Activated CD8-positive, alpha-beta memory T cell treated with anti-CD3 and anti-CD28 coated beads, Interleukin-2, amount 10 ng/mL, durations not matched to agents 7 days and 5 days (primary cell): ENCODE measurements around the gene LOXL4. TPM values are rescaled to one million over a fixed set of nuclear protein-coding genes. Genes with fewer than 3 reads are reported as not detected.

Source experiments
- ATAC-seq: fragments of 150-1000 bp; cut with Tn5 transposase; one replicate; pipeline ENCODE4 v1.10.0; 2021; ENCODE audit warnings: moderate library complexity
- CTCF ChIA-PET: fragments of 350-600 bp; sonication (Branson Sonifier 250); formaldehyde crosslinking; loops from one replicate; lab custom pipeline; 2021; ENCODE audit warnings: antibody characterized with exemption; lab: Charles Lee
- DNase-seq: peaks from one replicate; pipeline ENCODE4 v3.0.0-alpha.2; 2020
- H3K27ac Mint-ChIP-seq: one replicate; pipeline ENCODE4 v1.8.0; 2021; ENCODE audit warnings: mild to moderate bottlenecking, mixed read lengths
- H3K27me3 Mint-ChIP-seq: one replicate; pipeline ENCODE4 v1.8.0; 2021; ENCODE audit warnings: mixed read lengths
- H3K36me3 Mint-ChIP-seq: one replicate; pipeline ENCODE4 v1.8.0; 2021; ENCODE audit warnings: mild to moderate bottlenecking, mixed read lengths
- H3K4me1 Mint-ChIP-seq: one replicate; pipeline ENCODE4 v1.8.0; 2021; ENCODE audit warnings: mixed read lengths
- H3K4me3 Mint-ChIP-seq: one replicate; pipeline ENCODE4 v1.8.0; 2021; ENCODE audit warnings: mild to moderate bottlenecking, moderate library complexity, mixed read lengths
- H3K9me3 Mint-ChIP-seq: one replicate; pipeline ENCODE4 v1.8.0; 2022; ENCODE audit warnings: low read depth, mixed read lengths
- total RNA-seq, 2 experiments: library from RNA; stranded (reverse); gene quantifications; one replicate each; pipeline ENCODE4 v1.2.3, GENCODE V29; 2021

The LOXL4 gene
- not detected for total RNA-seq

DNA sequence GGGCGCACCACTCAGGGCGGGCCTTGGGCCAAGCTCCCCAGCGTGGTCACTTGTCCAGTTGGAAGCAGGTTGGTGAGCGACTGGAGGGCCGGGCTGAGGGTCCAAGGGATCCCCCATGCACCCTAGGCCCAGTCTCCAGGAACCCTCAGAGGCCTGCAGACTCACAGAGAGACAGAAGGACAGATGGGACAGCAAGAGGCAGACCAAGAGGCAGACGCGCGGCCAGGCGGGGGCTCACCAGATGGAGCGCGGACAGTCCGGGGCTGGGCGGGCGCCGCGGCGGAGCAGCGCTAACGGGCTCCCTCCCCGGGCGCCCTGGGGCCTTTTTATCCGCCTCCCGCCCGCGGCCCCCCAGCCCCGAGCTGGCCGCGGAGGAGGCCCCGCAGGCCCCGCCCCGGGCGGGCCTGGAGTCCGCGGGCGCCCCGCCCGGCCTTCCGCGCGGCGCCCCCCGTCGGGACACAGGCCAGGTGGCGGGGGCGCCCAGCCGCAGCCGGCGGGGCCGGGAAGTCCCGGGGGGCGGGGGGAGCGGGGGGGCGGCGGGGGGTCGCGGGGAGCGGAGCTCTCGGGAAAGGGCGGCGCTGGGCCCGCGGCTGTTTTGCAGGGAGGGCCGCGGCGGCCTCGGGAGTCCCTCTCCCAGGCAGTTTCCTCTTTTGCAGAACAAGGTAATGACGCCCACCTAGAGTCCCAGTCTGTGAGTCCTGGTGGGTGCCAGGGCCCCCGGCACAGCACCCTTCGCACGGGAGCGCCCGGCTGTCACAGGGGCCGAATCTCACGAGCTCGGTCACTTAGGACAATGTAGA, at the start of gene LOXL4:
Gene LOXL4, minus strand, starts transcription at position 301 of the 800 bp plus-strand sequence. CDS start 5,175 bp downstream, outside the sequence.
- no peaks in the 10 kb centered on the region for H3K4me1 Mint-ChIP-seq
- peak; percentile 63 for ATAC-seq
- DNase-seq, result no peak
- H3K4me3 Mint-ChIP-seq, result peak within 1 kb of the TSS; percentile 19
- H3K27ac Mint-ChIP-seq, result no peak within 1 kb of the TSS
- no peaks in the 10 kb centered on the region for H3K9me3 Mint-ChIP-seq
- no peaks in the 10 kb centered on the region for H3K36me3 Mint-ChIP-seq
- peaks cover 39% of the 10 kb centered on the region for H3K27me3 Mint-ChIP-seq
- CTCF ChIA-PET, result interaction anchor here (0.6 kb wide), 1 partner anchor 510 kb away, joined by 3 read pairs; no protein-coding TSS in a partner anchor

DNA sequence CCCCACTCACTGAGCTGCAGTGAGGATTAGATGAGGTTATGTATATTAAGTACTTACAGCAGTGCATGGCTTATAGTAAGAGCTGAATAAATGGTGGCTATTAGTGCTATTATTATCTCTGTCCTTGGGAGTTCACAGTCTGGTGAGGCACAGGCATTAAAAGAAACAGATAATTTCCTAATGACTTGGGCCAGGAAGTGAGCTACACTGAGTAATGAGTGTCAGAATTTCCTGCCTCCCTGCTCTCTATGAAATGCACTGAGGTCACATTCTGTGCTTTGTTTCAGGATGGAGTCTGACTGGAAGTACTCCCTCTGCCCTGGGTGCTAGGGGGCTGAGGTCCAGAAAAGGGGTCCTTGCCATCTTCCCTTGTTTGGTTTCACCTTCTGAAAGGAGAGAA, 48.7 kb upstream of the LOXL4 start:
- Mint-ChIP-seq H3K4me3 (no peak overlapping the region), H3K4me1 (peaks cover 3% of the 10 kb centered on the region), H3K27ac (no peak overlapping the region), H3K27me3 (peaks cover 21% of the 10 kb centered on the region), H3K36me3 (no peaks in the 10 kb centered on the region), H3K9me3 (no peaks in the 10 kb centered on the region)
- ATAC-seq (no peak), DNase-seq (no peak)
- CTCF ChIA-PET, result no interaction called here

DNA sequence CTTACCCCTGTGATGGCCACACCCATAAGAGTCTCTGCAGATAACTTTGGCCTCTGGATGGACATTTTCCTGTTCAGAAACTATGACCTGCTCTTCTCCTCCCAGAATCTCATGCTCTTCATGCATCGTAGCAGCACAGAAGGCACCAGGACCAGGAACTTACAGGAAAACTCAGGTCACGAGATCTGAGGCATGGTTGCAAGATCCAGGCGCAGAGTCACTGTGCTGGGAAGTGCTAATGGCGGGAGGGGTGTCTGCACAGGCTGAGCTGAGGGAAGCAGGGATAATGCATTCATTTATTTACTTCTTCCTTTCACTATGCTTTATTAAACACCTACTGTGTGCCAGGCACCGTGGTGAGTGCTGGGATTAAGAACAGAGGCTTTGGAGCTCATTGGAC, 48.2 kb upstream of the LOXL4 start:
- Mint-ChIP-seq H3K27me3 (peaks cover 24% of the 10 kb centered on the region), H3K4me1 (no peaks in the 10 kb centered on the region), H3K4me3 (no peak overlapping the region), H3K9me3 (no peaks in the 10 kb centered on the region), H3K36me3 (no peaks in the 10 kb centered on the region), H3K27ac (no peak overlapping the region)
- CTCF ChIA-PET, result no interaction called here
- no peak for ATAC-seq
- no peak for DNase-seq

DNA sequence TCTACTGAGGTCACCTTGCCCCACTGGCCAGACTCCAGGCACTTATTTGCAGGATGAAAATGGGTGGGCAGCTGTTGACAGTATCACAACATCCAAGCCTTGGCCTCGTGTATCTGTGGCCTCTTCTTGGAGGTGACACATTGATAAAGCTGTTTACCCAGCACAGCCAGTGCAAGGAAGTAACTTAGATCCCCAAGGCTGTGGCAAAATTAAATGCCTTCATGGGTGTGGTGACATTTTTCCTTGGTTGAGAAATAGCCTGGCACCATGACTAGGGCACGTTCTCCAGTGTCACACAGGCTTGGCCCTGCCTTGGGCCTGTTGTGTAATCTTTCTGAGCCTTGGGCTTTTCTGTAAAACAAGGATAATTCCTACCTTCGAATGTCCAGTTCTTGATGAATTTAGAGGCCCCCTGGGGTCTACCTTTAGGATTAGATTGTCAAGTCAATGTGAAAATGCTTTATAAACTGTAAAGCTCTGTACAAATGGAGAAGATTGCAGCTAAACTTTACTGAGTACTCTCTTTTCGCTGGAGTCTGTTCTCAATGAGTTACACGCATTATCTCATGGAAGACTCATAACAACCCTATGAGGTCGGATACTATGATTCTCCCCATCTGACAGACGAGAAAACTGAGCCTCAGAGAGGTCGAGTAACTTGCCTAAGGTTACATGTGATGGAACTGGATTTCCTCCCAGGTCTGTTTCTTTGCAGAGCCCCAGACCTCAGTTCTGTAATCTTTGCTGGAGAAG, 46.7 kb upstream of the LOXL4 start:
- H3K4me3 Mint-ChIP-seq, result no peak overlapping the region
- no peak for DNase-seq
- H3K27me3 Mint-ChIP-seq, result peaks cover 33% of the 10 kb centered on the region
- no peaks in the 10 kb centered on the region for H3K36me3 Mint-ChIP-seq
- CTCF ChIA-PET, result no interaction called here
- no peak overlapping the region for H3K27ac Mint-ChIP-seq
- H3K4me1 Mint-ChIP-seq, result no peaks in the 10 kb centered on the region
- ATAC-seq, result no peak
- H3K9me3 Mint-ChIP-seq, result no peaks in the 10 kb centered on the region

DNA sequence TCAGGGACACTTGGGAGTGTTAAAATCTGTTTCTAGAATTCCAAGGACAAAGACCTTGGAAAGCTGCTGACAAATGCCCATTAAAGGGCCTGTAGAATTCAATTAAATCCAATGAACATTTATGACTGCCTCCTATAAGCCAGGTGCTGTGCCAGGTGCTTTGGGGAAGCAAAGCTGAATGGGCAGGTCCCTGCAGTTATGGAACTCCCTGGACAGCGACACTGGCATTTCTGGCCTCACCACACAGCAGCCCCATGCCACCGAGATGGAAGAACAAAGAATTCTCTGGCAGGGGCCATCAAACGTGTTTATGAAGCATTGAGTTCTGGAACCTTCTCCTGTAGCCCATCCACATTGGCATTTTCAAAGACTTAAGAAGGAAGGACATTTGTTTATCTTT, 45.6 kb upstream of the LOXL4 start:
- Mint-ChIP-seq H3K27ac (no peak overlapping the region), H3K27me3 (peaks cover 39% of the 10 kb centered on the region), H3K4me1 (no peaks in the 10 kb centered on the region), H3K36me3 (no peaks in the 10 kb centered on the region), H3K4me3 (no peak overlapping the region), H3K9me3 (no peaks in the 10 kb centered on the region)
- CTCF ChIA-PET, result interaction anchor here (1.3 kb wide), 1 partner anchor 17 kb away, joined by 3 read pairs; no protein-coding TSS in a partner anchor
- ATAC-seq (no peak), DNase-seq (no peak)

DNA sequence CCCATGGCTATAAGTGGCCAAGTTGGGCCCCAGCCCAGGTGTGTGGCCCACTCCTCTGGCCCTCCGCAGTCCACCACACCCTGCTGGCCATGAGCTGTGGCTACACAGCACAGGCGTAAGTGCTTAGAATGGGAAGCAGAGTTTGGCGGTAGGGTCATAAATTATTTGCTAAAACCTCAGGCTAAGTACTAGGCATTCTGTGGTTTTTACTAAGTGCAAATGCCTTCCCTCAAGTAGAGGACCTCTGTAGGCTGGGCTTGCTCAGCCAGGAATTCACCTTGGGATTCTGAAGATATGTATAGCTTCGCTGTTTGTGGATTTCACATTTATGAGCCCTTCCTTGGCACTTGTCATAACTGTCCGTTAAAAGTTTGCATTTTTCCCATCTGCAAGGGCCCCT, 44.8 kb upstream of the LOXL4 start:
- no peak overlapping the region for H3K4me3 Mint-ChIP-seq

DNA sequence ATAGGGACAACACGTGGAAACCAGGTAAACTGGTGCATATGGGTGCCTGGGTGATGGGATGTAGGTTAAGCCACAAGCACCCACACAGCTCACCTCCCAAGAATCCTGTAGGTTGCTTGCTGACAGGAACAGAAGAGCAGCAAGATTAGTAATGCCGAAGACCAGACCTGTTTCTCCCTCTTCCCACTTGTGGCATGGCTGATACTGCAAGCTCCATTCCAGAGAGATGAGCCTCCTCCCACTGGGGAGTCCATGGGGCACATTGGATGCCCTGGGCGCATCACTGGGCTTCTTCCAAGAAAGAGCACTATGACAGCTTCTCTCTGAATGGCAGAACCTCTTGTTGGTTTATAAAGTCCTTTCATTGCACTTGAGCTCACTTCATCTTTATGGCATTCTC, 44.4 kb upstream of the LOXL4 start:
- ATAC-seq, result no peak

More for the DNA sequence above, 44.8 kb upstream of the LOXL4 start:
- Mint-ChIP-seq H3K36me3 (no peaks in the 10 kb centered on the region), H3K27me3 (peaks cover 41% of the 10 kb centered on the region), H3K27ac (no peak overlapping the region), H3K9me3 (no peaks in the 10 kb centered on the region), H3K4me1 (no peaks in the 10 kb centered on the region)
- DNase-seq (no peak), ATAC-seq (no peak)
- CTCF ChIA-PET, result interaction anchor here (1.3 kb wide), 1 partner anchor 18 kb away, joined by 3 read pairs; no protein-coding TSS in a partner anchor

DNA sequence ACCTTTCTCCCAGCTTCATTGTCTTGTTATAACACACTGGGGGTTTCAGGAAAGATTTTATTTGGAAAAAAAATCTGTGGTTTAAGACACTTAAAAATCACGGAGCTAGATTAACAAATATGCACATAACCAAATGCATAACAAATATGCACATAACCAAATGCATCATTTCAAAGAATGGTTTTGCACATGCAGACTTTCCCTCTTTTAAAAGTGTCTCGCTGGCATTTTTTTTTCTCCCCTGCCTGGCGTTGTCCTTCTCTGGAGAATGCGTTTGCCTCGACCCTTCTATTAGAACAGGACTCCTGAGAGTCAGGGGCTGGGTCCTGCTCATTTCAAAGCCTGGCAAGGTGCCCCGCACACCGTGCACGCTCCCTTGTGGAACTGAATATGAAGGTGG, 42.7 kb upstream of the LOXL4 start:
- no peaks in the 10 kb centered on the region for H3K9me3 Mint-ChIP-seq
- no peaks in the 10 kb centered on the region for H3K36me3 Mint-ChIP-seq
- H3K4me1 Mint-ChIP-seq, result no peaks in the 10 kb centered on the region
- no peak overlapping the region for H3K4me3 Mint-ChIP-seq
- H3K27me3 Mint-ChIP-seq, result peaks cover 41% of the 10 kb centered on the region
- CTCF ChIA-PET, result interaction anchor here (2.8 kb wide), 1 partner anchor 141 kb away, joined by 32 read pairs; no protein-coding TSS in a partner anchor
- no peak for ATAC-seq
- no peak overlapping the region for H3K27ac Mint-ChIP-seq
- no peak for DNase-seq

More for the DNA sequence above, 44.4 kb upstream of the LOXL4 start:
- Mint-ChIP-seq H3K27me3 (peaks cover 40% of the 10 kb centered on the region), H3K27ac (no peak overlapping the region), H3K36me3 (no peaks in the 10 kb centered on the region), H3K4me3 (no peak overlapping the region), H3K4me1 (no peaks in the 10 kb centered on the region), H3K9me3 (no peaks in the 10 kb centered on the region)
- CTCF ChIA-PET, result no interaction called here
- no peak for DNase-seq

DNA sequence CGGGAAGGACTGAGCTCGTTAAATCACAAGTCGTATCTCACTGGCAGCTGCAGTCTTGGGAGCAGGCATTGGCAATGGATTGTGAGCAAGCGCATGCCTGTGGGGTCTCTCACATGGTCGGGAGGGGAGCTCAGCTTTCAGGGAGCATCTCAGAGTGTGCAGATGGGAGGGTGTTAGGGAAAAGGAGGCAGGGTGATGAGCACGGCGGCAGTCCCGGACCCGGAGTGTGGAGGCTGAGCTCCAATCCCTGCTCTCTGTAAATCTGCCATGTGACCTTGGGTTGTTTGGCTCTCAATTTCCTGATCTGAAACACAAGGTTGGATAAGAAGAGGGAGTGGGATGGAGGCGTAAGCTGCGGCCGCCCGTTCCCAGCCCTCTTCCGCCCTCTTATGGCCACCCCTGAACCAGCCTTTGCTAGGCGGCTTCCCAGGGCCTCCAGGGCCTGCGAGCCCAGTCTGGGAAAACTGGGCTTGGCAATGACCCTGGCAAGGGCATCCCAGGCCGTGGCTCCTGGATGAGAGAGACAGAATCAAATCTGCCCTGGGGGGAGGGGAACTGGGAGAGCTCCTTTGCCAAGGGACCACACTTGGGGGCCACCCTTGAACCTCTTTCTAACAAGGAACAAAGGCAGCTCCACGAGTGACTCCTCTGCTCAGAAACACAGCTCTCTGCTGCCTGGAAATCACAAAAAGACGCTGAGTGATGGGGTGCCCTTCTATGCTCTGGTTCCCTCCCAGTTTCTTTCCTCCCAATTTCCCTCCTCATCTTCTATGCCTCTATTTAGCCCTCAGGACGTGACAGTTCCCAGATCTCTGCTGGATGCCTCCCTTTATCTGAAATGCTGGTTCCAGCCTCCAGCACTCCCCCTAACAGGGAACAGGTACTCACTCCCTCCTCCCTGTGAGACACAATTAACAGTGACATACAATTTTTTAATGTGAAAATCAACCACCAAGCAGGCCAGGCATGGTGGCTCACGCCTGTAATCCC, 41.7 kb upstream of the LOXL4 start:
- ATAC-seq (peak; percentile 45), DNase-seq (no peak)
- Mint-ChIP-seq H3K9me3 (no peaks in the 10 kb centered on the region), H3K27me3 (peaks cover 41% of the 10 kb centered on the region), H3K4me1 (no peaks in the 10 kb centered on the region), H3K27ac (no peak overlapping the region), H3K36me3 (no peaks in the 10 kb centered on the region), H3K4me3 (no peak overlapping the region)
- CTCF ChIA-PET, result interaction anchor here (0.7 to 2.8 kb wide), 8 partner anchors 9 to 421 kb away, joined by 3 to 32 read pairs (median 3); no protein-coding TSS in a partner anchor

DNA sequence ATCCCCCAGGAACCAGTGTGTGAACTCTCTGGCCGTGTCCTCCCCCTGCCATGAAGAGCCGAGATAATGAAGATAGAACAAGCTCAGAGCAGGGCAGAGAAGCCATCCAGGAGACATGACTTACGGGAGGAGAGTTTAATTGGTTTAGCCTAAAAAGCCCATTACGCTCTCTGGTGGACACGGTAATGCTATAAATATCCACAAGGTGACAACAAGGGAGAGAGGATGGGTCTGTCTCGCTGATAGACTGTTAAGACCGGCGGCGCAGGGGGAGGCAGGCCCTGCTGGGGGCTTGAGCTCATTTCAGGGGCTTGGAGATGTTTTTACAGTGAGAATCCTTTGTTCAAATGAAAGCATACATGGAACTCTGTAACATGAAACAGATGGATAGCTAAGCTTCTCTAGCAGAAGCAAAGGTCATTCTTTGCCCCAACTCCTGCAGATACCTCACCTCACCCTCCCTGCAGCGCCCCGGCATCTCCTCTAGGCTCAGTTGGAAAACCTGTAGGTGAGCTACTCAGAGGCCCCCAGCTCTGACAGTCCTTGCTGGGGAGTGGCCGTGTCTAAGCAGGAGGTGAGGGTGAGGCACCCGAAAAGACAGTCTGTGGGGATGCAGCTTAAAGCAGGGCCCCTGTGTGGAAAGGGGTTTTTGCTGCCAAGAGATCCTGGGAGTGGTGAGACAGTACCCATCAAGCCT, 40.8 kb upstream of the LOXL4 start:
- ATAC-seq, result no peak
- no peaks in the 10 kb centered on the region for H3K4me1 Mint-ChIP-seq
- no peak for DNase-seq
- H3K27ac Mint-ChIP-seq, result no peak overlapping the region
- no peaks in the 10 kb centered on the region for H3K36me3 Mint-ChIP-seq
- H3K9me3 Mint-ChIP-seq, result no peaks in the 10 kb centered on the region
- CTCF ChIA-PET, result interaction anchor here (0.7 to 2.8 kb wide), 7 partner anchors 8 to 420 kb away, joined by 3 to 32 read pairs (median 3); no protein-coding TSS in a partner anchor
- H3K4me3 Mint-ChIP-seq, result no peak overlapping the region
- H3K27me3 Mint-ChIP-seq, result peaks cover 39% of the 10 kb centered on the region

DNA sequence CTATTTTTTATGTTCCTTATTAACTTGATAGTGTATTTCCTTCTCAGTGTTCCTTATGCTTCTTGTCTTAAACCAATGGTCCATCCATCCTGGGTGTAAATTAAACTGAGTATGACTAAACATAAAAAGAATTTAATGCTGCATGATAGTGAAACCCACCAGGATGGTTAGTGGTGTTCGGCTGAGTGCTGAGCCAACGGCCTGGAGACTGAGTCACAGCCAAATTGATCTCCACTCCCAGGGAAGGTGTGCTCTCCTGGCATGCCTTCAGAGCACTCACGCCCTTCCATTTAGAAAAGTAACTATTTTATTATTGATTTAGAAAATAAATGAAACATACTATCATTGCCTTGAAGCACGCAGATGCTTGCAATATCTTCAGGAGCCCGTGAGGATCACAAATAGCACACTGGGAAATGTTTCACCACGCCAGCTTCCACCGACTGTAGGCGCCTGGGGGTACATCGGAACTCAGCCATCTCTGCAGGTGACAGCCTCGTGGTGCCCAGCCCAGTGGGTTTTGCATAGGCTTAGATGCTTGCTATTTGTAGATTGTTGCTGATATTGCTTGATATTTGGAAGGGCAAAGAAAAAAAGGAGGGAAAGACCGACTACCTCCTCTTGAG, 40.0 kb upstream of the LOXL4 start:
- no peak for ATAC-seq
- CTCF ChIA-PET, result interaction anchor here (2.8 kb wide), 1 partner anchor 138 kb away, joined by 32 read pairs; no protein-coding TSS in a partner anchor
- no peak overlapping the region for H3K4me3 Mint-ChIP-seq
- H3K4me1 Mint-ChIP-seq, result no peaks in the 10 kb centered on the region
- DNase-seq, result no peak
- H3K27me3 Mint-ChIP-seq, result peaks cover 40% of the 10 kb centered on the region
- no peak overlapping the region for H3K27ac Mint-ChIP-seq
- H3K9me3 Mint-ChIP-seq, result no peaks in the 10 kb centered on the region
- H3K36me3 Mint-ChIP-seq, result no peaks in the 10 kb centered on the region

DNA sequence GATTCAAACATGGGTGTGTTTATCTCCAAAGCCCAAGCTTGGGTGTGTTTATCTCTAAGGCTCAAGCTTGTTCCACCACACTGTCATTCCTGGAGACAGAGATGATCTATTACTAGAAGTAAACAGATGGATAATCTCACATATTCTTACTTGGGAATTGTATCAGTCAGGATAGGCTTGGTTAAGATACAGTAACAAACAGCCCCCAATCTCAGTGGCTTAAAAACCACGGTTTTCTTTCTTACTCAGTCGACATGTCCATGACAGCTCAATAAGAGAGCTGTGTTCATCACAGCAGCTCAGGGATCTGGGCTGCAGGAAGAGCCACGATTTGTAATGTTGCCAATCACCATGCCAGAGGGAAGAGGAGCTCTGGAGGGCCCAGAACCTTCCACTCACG, 38.5 kb upstream of the LOXL4 start:
- no peaks in the 10 kb centered on the region for H3K36me3 Mint-ChIP-seq
- ATAC-seq (no peak), DNase-seq (no peak)
- no peaks in the 10 kb centered on the region for H3K4me1 Mint-ChIP-seq
- CTCF ChIA-PET, result no interaction called here
- H3K27me3 Mint-ChIP-seq, result peaks cover 38% of the 10 kb centered on the region
- no peaks in the 10 kb centered on the region for H3K9me3 Mint-ChIP-seq
- H3K4me3 Mint-ChIP-seq, result no peak overlapping the region
- H3K27ac Mint-ChIP-seq, result no peak overlapping the region
